Esophagus squamous epithelium (tissue), 5 donors: Measurements from ENCODE around the gene NT5C1A. TPM values are rescaled to one million over a fixed set of nuclear protein-coding genes. Genes with fewer than 3 reads are reported as not detected.

Experiments
- DNase-seq: peaks from one replicate; lab custom pipeline; 2025; lab: John Stamatoyannopoulos, UW
- H3K27ac ChIP-seq, 4 donors: fragments of 200-600 bp; sonication (generic); one replicate each; pipeline ENCODE4 v1.5.1; 2016 to 2019; ENCODE audit warnings: mild to moderate bottlenecking in 1 of 4
- H3K27me3 ChIP-seq, 4 donors: fragments of 200-600 bp; sonication (generic); 1 replicate in 3 of 4; 2 replicates in 1 of 4; pipeline versions ENCODE4 v1.5.1 to v1.6.0; 2017 to 2021; ENCODE audit warnings: antibody characterized with exemption in 1 of 4
- H3K36me3 ChIP-seq, 3 donors: fragments of 200-600 bp; sonication (generic); one replicate each; pipeline ENCODE4 v1.5.1; 2016 to 2019
- H3K4me1 ChIP-seq, 3 donors: fragments of 200-600 bp; sonication (generic); one replicate each; pipeline ENCODE4 v1.5.1; 2017 to 2019
- H3K4me3 ChIP-seq, 4 donors: fragments of 200-600 bp; sonication (generic); 1 replicate in 3 of 4; 2 replicates in 1 of 4; pipeline ENCODE4 v1.5.1; 2016 to 2019; ENCODE audit warnings: mild to moderate bottlenecking in 2 of 4, moderate library complexity in 1 of 4
- H3K9me3 ChIP-seq, 3 donors: fragments of 200-600 bp; sonication (generic); one replicate each; pipeline ENCODE4 v1.5.1; 2016 to 2019
- POLR2A ChIP-seq, 4 donors: fragments of 450-650 bp; IDR thresholded peaks; one replicate each; pipeline ENCODE4 v1.6.1; 2017; ENCODE audit warnings: antibody characterized with exemption in 4 of 4, mild to moderate bottlenecking in 4 of 4, moderate library complexity in 3 of 4
- WGBS, 2 donors: methylation state at CpG; one replicate each; pipeline ENCODE4 v1.1.5; 2018; 5-methylcytosine and 5-hydroxymethylcytosine counted together
- intact Hi-C: fragments of 100-400 bp; cut with DNase I; formaldehyde crosslinking; loops from one replicate; pipeline ENCODE4 v1.15.0; 2022
- total RNA-seq, 4 donors: library from RNA; depleted of rRNA; stranded (reverse); fragments of >200 nt; gene quantifications; one replicate each; pipeline ENCODE4 v1.1.0, GENCODE V29; 2016
- TF ChIP-seq, protein P1 (sequence below), 6 experiments: fragments of 450-650 bp in 4 of 6; fragments of 200-600 bp in 2 of 6; sonication (generic) in 2 of 6; IDR thresholded peaks; one replicate each; pipeline ENCODE4 v1.5.1; 2016 to 2019; ENCODE audit warnings: antibody characterized with exemption in 6 of 6, mild to moderate bottlenecking in 4 of 6, moderate library complexity in 4 of 6
- donor health status: DM: yes; HTN: yes; CAD: no.

Gene NT5C1A
- total RNA-seq, 4 donors from 2014 or later: not detected

DNA sequence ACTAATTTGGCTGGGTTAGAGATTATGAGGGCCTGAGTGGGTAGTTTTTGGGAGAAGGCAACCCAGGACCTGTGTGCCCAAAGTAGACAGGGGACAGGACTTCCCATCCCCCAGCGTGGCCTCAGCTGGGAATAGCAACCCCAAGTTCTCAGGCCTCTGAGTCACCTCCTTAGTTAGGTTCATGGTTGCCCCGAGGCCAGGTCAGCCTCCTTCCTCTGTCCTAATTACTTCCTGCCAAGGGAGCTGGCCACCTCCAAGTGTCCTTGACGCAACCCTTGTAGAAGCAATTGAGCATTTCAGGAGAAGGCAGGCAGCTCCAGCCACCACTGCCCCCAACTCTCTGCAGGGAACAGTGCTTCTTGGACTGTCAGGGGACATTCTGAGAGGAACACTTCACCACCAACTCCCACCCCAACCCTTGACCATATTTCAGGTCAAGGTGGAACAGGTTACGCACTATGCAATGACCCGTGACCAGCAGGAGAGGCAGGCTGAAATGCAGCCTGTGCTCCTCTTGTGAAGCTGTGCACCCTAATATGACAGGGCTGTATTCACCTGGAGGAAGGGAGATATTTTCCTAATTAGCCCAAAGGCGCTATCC is 5.1 kb upstream of the NT5C1A start:
- peaks cover 0 to 38% (median 0%) of the 10 kb centered on the region in 4 donors for H3K27me3 ChIP-seq
- TF ChIP-seq, protein P1, sequence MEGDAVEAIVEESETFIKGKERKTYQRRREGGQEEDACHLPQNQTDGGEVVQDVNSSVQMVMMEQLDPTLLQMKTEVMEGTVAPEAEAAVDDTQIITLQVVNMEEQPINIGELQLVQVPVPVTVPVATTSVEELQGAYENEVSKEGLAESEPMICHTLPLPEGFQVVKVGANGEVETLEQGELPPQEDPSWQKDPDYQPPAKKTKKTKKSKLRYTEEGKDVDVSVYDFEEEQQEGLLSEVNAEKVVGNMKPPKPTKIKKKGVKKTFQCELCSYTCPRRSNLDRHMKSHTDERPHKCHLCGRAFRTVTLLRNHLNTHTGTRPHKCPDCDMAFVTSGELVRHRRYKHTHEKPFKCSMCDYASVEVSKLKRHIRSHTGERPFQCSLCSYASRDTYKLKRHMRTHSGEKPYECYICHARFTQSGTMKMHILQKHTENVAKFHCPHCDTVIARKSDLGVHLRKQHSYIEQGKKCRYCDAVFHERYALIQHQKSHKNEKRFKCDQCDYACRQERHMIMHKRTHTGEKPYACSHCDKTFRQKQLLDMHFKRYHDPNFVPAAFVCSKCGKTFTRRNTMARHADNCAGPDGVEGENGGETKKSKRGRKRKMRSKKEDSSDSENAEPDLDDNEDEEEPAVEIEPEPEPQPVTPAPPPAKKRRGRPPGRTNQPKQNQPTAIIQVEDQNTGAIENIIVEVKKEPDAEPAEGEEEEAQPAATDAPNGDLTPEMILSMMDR (IDR thresholded peaks at IDR 0.05): no peak
- no peak for TF ChIP-seq POLR2A (IDR thresholded peaks at IDR 0.05)
- WGBS, 2 donors: 77 to 88% methylated on average over 3 to 6 of the region's 6 CpGs
- DNase-seq: no peak
- H3K4me3 ChIP-seq: no peak overlapping the region
- peaks cover 0 to 8% (median 3%) of the 10 kb centered on the region in 3 donors for H3K4me1 ChIP-seq
- H3K9me3 ChIP-seq: no peaks in the 10 kb centered on the region
- H3K27ac ChIP-seq: no peak overlapping the region
- no peaks in the 10 kb centered on the region for H3K36me3 ChIP-seq
- intact Hi-C loops: no loop called here

DNA sequence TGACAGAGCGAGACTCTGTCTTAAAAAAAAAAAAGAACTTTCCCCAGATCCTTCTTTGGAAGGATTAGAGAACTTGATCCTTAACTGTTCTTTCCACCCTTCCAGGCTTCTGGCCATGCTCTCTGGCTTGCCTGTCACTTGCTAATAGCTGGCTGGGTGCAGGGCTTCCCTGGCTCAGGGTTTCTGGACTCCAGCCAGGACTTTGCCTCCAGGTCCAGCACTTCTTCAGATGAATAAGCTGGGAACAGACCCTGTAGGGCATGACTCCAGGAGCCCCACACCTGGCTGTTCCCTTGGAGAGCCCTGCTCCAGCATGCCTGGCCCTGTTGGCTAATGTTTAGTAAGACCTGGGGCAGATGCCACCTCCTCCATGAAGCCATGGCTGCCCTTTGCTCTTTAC is 3.3 kb upstream of the NT5C1A start:
- no peak for TF ChIP-seq POLR2A (IDR thresholded peaks at IDR 0.05)
- TF ChIP-seq, protein P1 (IDR thresholded peaks at IDR 0.05): no peak
- Histone ChIP-seq H3K27me3 (peaks cover 5 to 38% (median 9%) of the 10 kb centered on the region in 4 donors), H3K4me1 (peaks cover 8 to 24% (median 14%) of the 10 kb centered on the region in 3 donors), H3K36me3 (no peaks in the 10 kb centered on the region), H3K27ac (no peak overlapping the region), H3K9me3 (no peaks in the 10 kb centered on the region), H3K4me3 (no peak overlapping the region)
- WGBS, 2 donors: 31 to 73% methylated on average over 1 of the region's 1 CpG
- intact Hi-C loops: no loop called here
- DNase-seq: no peak

DNA sequence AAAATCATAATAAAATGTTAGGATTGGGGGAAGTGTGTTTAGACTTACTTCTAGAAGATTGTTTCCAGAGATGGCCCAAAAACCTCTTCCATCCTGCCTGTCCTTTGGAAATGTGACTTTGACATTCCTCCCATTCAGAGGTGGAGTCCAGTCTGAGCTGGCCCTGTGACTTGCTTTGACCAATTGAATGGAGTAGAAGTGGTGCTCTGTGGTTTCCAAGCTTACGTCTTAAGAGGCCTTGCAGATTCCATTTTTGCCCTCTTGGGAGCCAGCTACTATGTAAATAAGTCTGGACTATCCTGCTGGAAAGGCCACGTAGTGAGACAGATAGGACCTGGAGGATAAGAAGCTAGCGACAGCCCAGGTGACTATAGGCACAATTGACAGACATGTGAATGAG is 1.3 kb upstream of the NT5C1A start:
- 91% methylated on average over 3 of the region's 3 CpGs; no CpG with 5 or more reads in 1 of the 2 donors for WGBS, 2 donors
- H3K4me1 ChIP-seq: peaks cover 8 to 24% (median 14%) of the 10 kb centered on the region in 3 donors
- peak overlapping the region in 3 of 4 donors; percentile 55 to 64 (median 57) for H3K27ac ChIP-seq
- peaks cover 5 to 53% (median 9%) of the 10 kb centered on the region in 4 donors for H3K27me3 ChIP-seq
- DNase-seq: no peak
- no peaks in the 10 kb centered on the region for H3K9me3 ChIP-seq
- no peak overlapping the region for H3K4me3 ChIP-seq
- TF ChIP-seq, protein P1 (IDR thresholded peaks at IDR 0.05): no peak
- no peak for TF ChIP-seq POLR2A (IDR thresholded peaks at IDR 0.05)
- intact Hi-C loops: no loop called here
- no peaks in the 10 kb centered on the region for H3K36me3 ChIP-seq

- peak overlapping the region in 3 of 4 donors; percentile 55 to 64 (median 57) for H3K27ac ChIP-seq
- H3K4me3 ChIP-seq: peak overlapping the region; percentile 11 to 67 (median 46)
- H3K4me1 ChIP-seq: peaks cover 8 to 24% (median 14%) of the 10 kb centered on the region in 3 donors
- intact Hi-C loops: no loop called here
- WGBS, 2 donors: 54% methylated on average over 4 of the region's 12 CpGs; no CpG with 5 or more reads in 1 of the 2 donors
- no peaks in the 10 kb centered on the region for H3K9me3 ChIP-seq
- TF ChIP-seq, protein P1 (IDR thresholded peaks at IDR 0.05): peak in 4 of 6 experiments; percentile 10 to 25 (median 17)
- TF ChIP-seq POLR2A (IDR thresholded peaks at IDR 0.05): no peak
- peaks cover 5 to 60% (median 9%) of the 10 kb centered on the region in 4 donors for H3K27me3 ChIP-seq
- no peaks in the 10 kb centered on the region for H3K36me3 ChIP-seq
- DNase-seq: no peak
These were observed 642 bp upstream of the NT5C1A start for GRCh38 chr1:39672551-39672947.

- Histone ChIP-seq H3K4me1 (peaks cover 8 to 24% (median 14%) of the 10 kb centered on the region in 3 donors), H3K27ac (peak overlapping the region in 3 of 4 donors; percentile 55 to 64 (median 57)), H3K27me3 (peaks cover 5 to 63% (median 9%) of the 10 kb centered on the region in 4 donors), H3K9me3 (no peaks in the 10 kb centered on the region), H3K4me3 (peak overlapping the region; percentile 11 to 67 (median 46)), H3K36me3 (no peaks in the 10 kb centered on the region)
- intact Hi-C loops: no loop called here
- DNase-seq: no peak
- WGBS, 2 donors: no CpG with 5 or more reads among the region's 26 CpGs
- TF ChIP-seq, protein P1 (IDR thresholded peaks at IDR 0.05): no peak
- TF ChIP-seq POLR2A (IDR thresholded peaks at IDR 0.05): no peak
These were observed 494 bp downstream of the NT5C1A start for GRCh38 chr1:39671433-39671792.
